ENCODE measurements around the gene DHPS.

DHPS gene

GRCh38 chr19:12675399-12675798 is 6.3 kb downstream of the DHPS start:
- no peak for DNase-seq (ENCODE audit: low read depth)

GRCh38 chr19:12672744-12673143 is 8.9 kb downstream of the DHPS start:
- DNase-seq (ENCODE audit: low read depth): no peak

- DNase-seq (ENCODE audit: low read depth): no peak
These were observed 11.3 kb downstream of the DHPS start for GRCh38 chr19:12670159-12670928.

GRCh38 chr19:12669270-12670158 is 12.2 kb downstream of the DHPS start:
- peak; percentile 57 for DNase-seq (ENCODE audit: low read depth)

DNA sequence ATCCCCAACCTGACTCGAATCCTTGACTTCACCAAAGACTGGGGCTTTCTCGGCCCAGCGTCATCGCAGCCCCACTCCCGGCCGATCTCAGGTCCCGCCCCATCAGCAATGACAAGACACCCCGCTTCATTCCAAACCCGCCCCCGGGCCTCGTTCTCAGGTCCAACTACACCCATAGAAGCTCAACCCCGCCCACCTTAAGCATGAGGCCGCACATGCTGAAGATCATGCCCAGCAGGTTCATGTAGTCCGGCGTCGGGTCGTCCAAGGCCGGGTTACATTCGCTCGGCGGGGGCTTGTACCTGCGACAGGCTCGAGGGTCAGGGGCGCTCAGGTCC is 12.8 kb downstream of the DHPS start:
- peak; percentile 34 for DNase-seq (ENCODE audit: low read depth)

DNA sequence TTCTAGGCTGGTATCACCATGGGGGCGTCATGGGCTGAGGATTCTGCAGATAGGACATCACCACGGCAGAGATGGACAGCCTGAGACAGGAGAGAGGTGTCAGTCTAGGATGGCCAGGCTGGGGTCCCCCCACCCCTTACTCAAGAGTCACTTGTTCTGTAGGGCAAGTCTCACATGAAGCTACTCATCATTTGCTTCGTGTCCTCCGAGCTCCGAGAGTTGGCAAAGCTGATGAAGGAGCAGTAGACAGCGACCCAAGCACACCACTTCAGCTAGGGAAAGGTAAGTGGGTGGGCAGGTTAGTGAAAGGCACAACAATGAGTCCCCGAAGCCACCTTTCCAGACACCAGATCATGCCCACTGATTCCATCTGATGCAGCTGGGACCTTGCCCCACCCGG is 13.3 kb downstream of the DHPS start:
- no peak for DNase-seq (ENCODE audit: low read depth)

GRCh38 chr19:12667731-12668302 is 13.9 kb downstream of the DHPS start:
- DNase-seq (ENCODE audit: low read depth): no peak

DNA sequence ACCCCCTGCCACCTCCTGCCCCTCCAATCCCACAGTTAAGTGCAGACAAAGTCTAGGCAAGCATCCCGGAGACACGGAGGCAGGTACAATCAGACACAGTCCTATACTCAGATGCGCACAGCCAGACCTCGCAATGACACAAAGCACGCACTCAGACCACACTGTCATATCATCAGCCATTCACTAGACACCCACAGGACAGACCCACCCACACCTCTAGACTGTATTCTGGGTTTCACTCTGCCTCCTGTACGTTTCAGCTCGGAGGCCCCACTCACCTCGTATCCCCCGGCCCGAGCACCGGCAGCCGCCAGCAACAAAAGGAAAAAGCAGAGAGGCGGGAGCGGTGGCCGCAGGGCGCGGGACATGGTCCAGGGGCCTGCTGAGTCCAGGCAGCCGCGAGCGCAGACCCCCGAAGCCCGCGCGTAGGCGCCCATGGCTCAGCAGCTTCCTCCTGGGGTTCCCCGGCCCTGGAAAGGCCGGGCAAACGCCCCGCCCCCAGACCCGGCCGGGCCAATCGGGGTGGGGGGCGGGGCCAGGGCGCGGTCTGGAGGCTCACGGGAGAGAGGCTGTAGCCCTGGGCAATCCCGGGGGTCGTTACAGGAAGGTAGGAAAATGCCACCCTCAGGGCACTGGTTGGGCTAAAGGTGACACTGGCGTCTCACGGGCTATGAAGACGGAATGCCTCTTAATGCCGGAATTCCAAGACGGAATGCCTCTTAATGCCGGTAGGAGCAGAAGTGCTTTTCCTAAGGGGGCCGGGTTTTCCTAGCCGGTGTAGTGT is 15.2 kb downstream of the DHPS start, which contains the start of the genes MAN2B1 and WDR83:
TSS of gene MAN2B1 (minus strand) at position 478 of the 784 bp plus-strand sequence. CDS start at position 437, 41 bp downstream.
TSS of gene WDR83 (plus strand) at position 543 of the 784 bp plus-strand sequence. CDS start 2,984 bp downstream, outside the sequence.
- peak; percentile 54 for DNase-seq (ENCODE audit: low read depth)

DNA sequence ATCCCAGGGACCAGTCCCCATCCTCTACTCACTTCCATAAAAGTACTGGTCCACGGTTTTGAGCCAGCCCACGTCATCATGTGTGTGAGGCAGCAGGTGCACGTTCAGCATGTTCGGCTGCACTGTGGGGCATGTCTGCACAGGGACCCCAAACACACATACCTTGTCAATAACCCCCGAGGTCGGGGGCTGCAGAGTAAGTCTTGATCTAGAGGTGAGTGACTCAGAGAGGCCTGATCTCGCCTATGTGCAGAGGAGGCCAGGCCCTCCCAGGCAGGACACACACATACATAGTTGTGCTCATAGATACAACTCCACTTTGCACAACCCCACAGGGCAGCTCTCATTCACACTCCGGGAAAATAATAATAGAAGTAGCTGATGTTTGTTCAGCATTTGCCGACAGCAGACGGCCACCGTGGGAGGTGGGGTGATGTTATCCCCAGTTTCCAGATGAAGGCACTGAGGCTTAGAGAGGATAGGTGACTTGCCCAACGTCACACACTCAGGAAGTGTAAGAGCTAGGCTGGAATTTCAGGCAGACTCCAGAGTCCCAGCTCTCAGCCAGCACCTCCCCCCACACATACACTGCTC is 15.9 kb downstream of the DHPS start:
- no peak for DNase-seq (ENCODE audit: low read depth)

DNA sequence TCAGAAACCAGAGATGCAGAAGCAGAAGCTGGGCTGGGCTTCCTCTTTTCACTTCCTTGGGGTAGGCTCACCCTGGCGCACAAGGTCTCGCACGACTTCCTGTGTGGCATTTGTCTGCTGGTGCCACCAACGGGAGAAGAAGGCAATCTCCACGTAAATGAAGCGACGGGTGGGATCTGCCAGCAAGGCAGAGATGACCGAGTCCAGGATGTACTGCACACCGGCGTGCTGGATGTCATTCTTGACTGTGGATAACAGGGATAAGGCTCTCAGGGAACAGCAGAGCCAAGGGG is 16.5 kb downstream of the DHPS start:
- DNase-seq (ENCODE audit: low read depth): no peak

DNA sequence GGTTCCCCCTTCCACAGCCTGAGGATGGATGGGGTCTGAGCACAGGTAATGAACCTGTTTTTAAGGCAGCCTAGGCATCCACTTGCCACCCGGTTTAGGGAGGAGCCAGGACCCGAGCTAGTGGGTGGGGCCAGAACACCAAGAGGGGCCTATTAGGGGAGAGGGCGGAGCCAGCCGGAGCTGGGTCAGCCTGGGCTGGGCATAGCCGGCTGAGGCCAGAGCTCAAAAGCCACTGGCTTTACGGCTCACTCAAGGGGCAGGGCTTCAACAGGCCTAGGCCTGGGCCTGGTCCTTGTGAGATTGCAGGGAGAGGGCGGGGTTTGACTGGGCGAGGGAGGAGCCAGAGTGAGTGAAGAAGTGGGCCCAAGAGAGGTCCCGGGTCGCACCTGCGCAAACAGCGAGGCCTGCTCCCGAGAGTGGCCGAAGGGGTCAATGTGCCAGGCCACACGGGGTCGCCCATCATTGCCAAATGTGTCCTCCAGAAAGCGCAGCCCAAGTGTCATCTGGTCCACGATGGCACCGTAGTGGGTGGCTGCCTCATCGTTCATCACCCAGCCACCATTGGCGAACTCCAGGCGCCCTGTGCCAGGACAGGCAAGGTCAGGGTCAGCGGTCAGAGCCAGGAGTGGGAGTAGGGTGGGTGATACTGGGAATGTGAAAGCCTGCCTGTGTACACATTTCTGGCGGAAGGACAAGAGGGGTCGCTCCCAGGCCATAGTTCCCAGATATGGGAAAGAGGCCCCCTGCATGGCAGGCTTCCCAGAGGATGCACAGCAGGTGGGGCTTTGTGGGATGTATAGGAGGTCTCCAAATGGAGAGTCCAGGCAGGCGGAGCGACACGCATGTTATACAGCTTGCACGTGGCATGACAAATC is 17.0 kb downstream of the DHPS start:
- DNase-seq (ENCODE audit: low read depth): no peak

- DNase-seq (ENCODE audit: low read depth): no peak
These were observed 20.7 kb downstream of the DHPS start for GRCh38 chr19:12660980-12661379.

GRCh38 chr19:12657966-12658365 is 23.7 kb downstream of the DHPS start:
- DNase-seq (ENCODE audit: low read depth): no peak

DNA sequence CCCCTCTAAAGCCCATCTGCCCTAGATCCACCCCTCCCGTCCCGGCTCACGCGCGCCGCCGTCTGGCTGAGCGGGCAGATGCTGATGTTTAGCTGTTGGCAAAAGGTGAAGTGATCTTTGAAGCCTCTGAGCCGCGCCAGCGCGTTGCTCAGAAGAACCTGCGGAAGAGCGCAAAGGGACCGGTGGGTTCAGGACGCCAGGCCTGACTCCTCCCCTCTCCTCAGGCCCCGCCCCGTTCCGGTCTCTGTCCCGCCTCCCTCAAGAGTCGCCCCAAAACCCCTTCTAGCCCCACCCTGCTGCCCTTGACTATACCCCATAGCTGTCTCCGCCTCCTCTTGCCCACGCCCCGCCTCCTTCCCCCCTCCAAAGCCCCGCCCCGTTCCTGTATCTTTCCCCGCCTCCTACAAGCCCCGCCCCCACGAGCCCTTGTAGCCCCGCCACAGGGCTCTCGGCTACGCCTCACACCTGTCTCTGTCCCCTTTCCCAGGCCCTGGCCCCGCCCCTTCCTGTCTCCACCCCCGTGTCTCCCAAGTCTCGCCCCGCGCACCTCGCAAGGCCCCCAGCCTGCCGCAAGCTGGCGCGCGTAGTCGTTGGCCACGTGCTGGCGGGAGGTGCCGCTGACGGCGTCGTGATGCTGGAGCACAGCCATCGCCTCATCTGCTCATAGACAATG is 24.6 kb downstream of the DHPS start:
- no peak for DNase-seq (ENCODE audit: low read depth)

- no peak for DNase-seq (ENCODE audit: low read depth)
These were observed 26.1 kb downstream of the DHPS start for GRCh38 chr19:12655546-12655945.

DNA sequence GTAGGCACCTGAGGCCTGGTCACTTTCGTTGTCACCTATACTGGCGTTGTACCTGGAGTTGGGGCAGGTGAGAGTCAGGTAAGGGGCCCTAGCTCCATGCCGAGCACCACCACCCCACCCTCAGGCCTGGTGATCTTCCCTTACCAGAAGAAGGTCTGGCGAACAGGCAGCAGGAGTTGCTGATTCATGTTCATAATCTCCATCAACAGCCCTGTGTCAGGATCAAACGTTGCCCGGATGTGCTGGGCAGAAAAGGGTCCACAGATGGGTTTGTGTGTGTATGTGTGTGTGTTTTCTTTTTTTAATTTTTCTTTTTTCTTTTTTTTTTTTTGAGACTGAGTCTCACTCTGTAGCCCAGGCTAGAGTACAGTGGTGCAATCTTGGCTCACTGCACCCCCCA is 29.5 kb downstream of the DHPS start:
- DNase-seq (ENCODE audit: low read depth): no peak

DNA sequence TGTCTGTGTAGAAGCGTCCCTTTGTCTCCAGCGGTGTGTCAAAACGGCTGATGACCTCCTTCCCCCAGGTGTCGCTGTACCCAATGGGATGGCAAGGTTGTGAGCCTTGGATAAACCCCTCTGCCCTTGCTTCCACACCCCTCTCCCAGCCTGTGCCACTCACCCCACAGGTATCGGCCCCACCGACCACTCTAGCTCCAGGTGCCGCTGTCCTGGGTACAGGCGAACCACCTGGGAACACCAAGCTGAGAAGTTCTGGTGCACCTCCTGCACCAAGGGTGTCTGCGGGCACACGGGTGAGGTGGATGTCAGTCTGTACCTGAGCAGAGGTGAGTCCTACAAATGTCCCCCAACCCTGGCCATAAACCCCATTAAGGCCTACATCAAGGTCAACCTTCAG is 31.7 kb downstream of the DHPS start:
- DNase-seq (ENCODE audit: low read depth): no peak

GRCh38 chr19:12648088-12648487 is 33.6 kb downstream of the DHPS start:
- no peak for DNase-seq (ENCODE audit: low read depth)

DNA sequence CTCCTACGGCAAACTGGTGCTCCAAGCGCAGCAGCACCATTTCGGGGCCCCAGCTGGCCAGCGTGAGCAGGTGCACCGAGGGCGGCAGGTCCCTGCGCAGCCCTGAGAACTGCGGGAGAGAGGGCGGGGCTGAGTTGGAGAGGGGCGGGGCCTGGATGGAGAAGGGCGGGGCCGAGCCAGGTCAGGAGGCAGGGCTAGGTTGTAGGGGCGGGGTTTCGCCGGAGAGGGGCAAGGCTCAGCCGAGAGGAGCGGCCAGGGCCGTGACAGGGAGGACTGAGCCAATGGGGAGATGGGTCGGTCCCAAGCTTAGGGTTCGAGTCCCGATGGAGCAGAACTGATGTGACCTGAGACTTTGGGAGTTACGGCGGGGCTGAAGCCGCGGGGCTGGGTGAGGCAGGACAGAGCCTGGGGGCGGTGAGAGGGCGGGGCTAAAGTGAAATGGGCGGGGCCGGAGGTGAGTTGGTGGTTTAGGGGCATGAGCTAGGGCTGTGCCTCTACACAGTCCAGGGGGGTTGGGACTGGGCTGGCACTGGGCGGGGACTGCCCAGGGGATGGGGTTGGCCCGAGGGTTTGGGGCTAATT is 34.1 kb downstream of the DHPS start:
- no peak for DNase-seq (ENCODE audit: low read depth)

- no peak for DNase-seq (ENCODE audit: low read depth)
These were observed 34.6 kb downstream of the DHPS start for GRCh38 chr19:12647047-12647446.

All from stimulated activated CD8-positive, alpha-beta memory T cell treated with anti-CD3 and anti-CD28 coated beads, Interleukin-15, amount 100 ng/mL, for 1 hour (primary cell).